ENCODE measurements around the gene CPSF2. TPM values are rescaled to one million over a fixed set of nuclear protein-coding genes. Genes with fewer than 3 reads are reported as not detected.
A peak's percentile ranks its signal among the peaks of the same experiment; 100 is the strongest.

The CPSF2 gene
- total and polyA plus RNA-seq, 2 of the 13 experiments (the other 11 are each of a cell fraction or from before 2014, with no cell fraction given) = 14.3 to 67.9 TPM

DNA sequence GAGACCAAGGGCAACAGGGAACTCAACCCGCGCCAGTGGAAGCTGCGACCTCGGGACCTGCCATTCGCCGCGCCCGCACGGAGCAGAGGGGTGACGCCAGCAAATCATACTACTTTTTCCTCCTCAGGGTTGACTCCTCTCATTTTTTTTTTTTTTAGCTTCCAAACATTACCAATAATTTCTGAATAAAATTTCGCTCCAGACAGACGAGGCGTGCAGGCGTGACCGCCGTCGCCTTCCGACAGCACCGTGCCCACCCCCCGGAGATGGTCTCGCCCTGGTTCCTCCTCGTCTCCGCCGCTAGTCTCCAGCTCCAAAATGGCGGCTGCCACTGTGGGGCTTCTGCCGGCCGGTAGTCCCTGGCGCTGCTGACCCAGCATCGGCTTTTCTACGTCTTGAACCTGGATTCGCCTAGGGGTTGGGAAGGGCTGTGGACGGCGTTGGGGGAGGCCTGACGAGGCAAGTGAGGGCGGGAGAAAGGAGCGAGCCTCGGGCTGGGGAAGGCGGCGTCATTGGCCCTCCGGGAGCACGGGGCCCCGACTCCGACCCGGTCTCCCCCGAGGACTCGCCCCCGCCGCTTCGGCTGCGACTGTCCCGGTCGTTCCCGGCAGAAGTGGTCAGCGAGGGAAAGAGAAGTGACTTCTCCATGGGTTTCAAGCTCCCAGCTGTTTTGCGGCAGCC, at the start of gene CPSF2, which contains the start of gene NDUFB1 (continued):
- TF ChIP-seq, protein P1, sequence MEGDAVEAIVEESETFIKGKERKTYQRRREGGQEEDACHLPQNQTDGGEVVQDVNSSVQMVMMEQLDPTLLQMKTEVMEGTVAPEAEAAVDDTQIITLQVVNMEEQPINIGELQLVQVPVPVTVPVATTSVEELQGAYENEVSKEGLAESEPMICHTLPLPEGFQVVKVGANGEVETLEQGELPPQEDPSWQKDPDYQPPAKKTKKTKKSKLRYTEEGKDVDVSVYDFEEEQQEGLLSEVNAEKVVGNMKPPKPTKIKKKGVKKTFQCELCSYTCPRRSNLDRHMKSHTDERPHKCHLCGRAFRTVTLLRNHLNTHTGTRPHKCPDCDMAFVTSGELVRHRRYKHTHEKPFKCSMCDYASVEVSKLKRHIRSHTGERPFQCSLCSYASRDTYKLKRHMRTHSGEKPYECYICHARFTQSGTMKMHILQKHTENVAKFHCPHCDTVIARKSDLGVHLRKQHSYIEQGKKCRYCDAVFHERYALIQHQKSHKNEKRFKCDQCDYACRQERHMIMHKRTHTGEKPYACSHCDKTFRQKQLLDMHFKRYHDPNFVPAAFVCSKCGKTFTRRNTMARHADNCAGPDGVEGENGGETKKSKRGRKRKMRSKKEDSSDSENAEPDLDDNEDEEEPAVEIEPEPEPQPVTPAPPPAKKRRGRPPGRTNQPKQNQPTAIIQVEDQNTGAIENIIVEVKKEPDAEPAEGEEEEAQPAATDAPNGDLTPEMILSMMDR (CRISPR knock-in tag; IDR thresholded peaks at IDR 0.05) = no peak
- TF ChIP-seq HOXA7 (CRISPR knock-in tag; IDR thresholded peaks at IDR 0.05) = no peak
- no peak for TF ChIP-seq SUZ12 (IDR thresholded peaks at IDR 0.05; ENCODE audit: low read depth, low read length)
- peak; percentile 78; the same call in 1 of the 2 replicates for TF ChIP-seq GLI4 (CRISPR knock-in tag; IDR thresholded peaks at IDR 0.05; ENCODE audit: borderline replicate concordance)
- no peak for TF ChIP-seq NR1H2 (CRISPR knock-in tag; IDR thresholded peaks at IDR 0.05; ENCODE audit: borderline replicate concordance, low read depth)
- peak; percentile 42; the same call in 1 of the 2 replicates for TF ChIP-seq TBX3 (IDR thresholded peaks at IDR 0.05; ENCODE audit: borderline replicate concordance)
- peak; percentile 44; the same call in 1 of the 2 replicates for TF ChIP-seq ZNF563 (CRISPR knock-in tag; IDR thresholded peaks at IDR 0.05)
- TF ChIP-seq, protein P2, sequence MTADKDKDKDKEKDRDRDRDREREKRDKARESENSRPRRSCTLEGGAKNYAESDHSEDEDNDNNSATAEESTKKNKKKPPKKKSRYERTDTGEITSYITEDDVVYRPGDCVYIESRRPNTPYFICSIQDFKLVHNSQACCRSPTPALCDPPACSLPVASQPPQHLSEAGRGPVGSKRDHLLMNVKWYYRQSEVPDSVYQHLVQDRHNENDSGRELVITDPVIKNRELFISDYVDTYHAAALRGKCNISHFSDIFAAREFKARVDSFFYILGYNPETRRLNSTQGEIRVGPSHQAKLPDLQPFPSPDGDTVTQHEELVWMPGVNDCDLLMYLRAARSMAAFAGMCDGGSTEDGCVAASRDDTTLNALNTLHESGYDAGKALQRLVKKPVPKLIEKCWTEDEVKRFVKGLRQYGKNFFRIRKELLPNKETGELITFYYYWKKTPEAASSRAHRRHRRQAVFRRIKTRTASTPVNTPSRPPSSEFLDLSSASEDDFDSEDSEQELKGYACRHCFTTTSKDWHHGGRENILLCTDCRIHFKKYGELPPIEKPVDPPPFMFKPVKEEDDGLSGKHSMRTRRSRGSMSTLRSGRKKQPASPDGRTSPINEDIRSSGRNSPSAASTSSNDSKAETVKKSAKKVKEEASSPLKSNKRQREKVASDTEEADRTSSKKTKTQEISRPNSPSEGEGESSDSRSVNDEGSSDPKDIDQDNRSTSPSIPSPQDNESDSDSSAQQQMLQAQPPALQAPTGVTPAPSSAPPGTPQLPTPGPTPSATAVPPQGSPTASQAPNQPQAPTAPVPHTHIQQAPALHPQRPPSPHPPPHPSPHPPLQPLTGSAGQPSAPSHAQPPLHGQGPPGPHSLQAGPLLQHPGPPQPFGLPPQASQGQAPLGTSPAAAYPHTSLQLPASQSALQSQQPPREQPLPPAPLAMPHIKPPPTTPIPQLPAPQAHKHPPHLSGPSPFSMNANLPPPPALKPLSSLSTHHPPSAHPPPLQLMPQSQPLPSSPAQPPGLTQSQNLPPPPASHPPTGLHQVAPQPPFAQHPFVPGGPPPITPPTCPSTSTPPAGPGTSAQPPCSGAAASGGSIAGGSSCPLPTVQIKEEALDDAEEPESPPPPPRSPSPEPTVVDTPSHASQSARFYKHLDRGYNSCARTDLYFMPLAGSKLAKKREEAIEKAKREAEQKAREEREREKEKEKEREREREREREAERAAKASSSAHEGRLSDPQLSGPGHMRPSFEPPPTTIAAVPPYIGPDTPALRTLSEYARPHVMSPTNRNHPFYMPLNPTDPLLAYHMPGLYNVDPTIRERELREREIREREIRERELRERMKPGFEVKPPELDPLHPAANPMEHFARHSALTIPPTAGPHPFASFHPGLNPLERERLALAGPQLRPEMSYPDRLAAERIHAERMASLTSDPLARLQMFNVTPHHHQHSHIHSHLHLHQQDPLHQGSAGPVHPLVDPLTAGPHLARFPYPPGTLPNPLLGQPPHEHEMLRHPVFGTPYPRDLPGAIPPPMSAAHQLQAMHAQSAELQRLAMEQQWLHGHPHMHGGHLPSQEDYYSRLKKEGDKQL (CRISPR knock-in tag; IDR thresholded peaks at IDR 0.05; ENCODE audit: low read depth) = no peak
- TF ChIP-seq, protein P3, sequence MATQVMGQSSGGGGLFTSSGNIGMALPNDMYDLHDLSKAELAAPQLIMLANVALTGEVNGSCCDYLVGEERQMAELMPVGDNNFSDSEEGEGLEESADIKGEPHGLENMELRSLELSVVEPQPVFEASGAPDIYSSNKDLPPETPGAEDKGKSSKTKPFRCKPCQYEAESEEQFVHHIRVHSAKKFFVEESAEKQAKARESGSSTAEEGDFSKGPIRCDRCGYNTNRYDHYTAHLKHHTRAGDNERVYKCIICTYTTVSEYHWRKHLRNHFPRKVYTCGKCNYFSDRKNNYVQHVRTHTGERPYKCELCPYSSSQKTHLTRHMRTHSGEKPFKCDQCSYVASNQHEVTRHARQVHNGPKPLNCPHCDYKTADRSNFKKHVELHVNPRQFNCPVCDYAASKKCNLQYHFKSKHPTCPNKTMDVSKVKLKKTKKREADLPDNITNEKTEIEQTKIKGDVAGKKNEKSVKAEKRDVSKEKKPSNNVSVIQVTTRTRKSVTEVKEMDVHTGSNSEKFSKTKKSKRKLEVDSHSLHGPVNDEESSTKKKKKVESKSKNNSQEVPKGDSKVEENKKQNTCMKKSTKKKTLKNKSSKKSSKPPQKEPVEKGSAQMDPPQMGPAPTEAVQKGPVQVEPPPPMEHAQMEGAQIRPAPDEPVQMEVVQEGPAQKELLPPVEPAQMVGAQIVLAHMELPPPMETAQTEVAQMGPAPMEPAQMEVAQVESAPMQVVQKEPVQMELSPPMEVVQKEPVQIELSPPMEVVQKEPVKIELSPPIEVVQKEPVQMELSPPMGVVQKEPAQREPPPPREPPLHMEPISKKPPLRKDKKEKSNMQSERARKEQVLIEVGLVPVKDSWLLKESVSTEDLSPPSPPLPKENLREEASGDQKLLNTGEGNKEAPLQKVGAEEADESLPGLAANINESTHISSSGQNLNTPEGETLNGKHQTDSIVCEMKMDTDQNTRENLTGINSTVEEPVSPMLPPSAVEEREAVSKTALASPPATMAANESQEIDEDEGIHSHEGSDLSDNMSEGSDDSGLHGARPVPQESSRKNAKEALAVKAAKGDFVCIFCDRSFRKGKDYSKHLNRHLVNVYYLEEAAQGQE (IDR thresholded peaks at IDR 0.05; ENCODE audit: borderline replicate concordance in 1 of 2, low read depth in 1 of 2, low read length in 2 of 2) = 0 out of 4 replicates have a peak, but pooled peaks of 1 of the 2 experiments have one; percentile 57
- peak; percentile 83 for TF ChIP-seq HDAC1 (CRISPR knock-in tag; IDR thresholded peaks at IDR 0.05)
- TF ChIP-seq ZBTB20 (CRISPR knock-in tag; IDR thresholded peaks at IDR 0.05; ENCODE audit: borderline replicate concordance, low read depth) = peak; percentile 54; the same call in 1 of the 2 replicates
- peak; percentile 46; the same call in 1 of the 2 replicates for TF ChIP-seq ZFP82 (CRISPR knock-in tag; IDR thresholded peaks at IDR 0.05; ENCODE audit: borderline replicate concordance)
- no peak for TF ChIP-seq MEIS2 (CRISPR knock-in tag; IDR thresholded peaks at IDR 0.05)
- no peak for TF ChIP-seq SATB2 (CRISPR knock-in tag; IDR thresholded peaks at IDR 0.05)
